ENCODE data around the gene ANKRD12. TPM values are rescaled to one million over a fixed set of nuclear protein-coding genes. Genes with fewer than 3 reads are reported as not detected.

ANKRD12 gene
- total and polyA plus RNA-seq, 2 donors (not counting 1 experiment from before 2014, with no cell fraction given), result 8.0 to 183 TPM

GRCh38 chr18:9273221-9273620, 136.6 kb downstream of the ANKRD12 start:
- Mint-ChIP-seq H3K27ac (no peak overlapping the region), H3K4me1 (no peaks in the 10 kb centered on the region), H3K27me3 (no peaks in the 10 kb centered on the region), H3K9me3 (ENCODE audit: insufficient read depth) (no peaks in the 10 kb centered on the region), H3K4me3 (no peak overlapping the region)
- Histone ChIP-seq H3K9ac (ENCODE audit: low read length) (no peak overlapping the region), H3K9me3 (ENCODE audit: control extremely low read depth in 1 of 3, control insufficient read depth in 2 of 3, insufficient read depth in 1 of 3, low read length in 2 of 3) (no peaks in the 10 kb centered on the region), H3K27ac (ENCODE audit: low read length in 2 of 2) (no peak overlapping the region), H3K36me3 (replicated peaks in 1 of 2; ENCODE audit: control extremely low read depth in 1 of 2, control insufficient read depth in 1 of 2, extremely low read depth in 1 of 2, insufficient read depth in 2 of 2, low read length in 1 of 2) (peaks cover 8 to 50% of the 10 kb centered on the region in 2 experiments), H3K4me3 (ENCODE audit: control extremely low read depth in 1 of 5, extremely low read depth in 1 of 5, insufficient read depth in 1 of 5, low read depth in 2 of 5, low read length in 4 of 5) (no peak overlapping the region), H2AFZ (ENCODE audit: insufficient read depth, low read depth, low read length, poor library complexity, severe bottlenecking) (no peak overlapping the region), H3K79me2 (ENCODE audit: control insufficient read depth, insufficient read depth, low read length) (no peaks in the 10 kb centered on the region), H3K4me1 (ENCODE audit: control insufficient read depth in 2 of 2, insufficient read depth in 2 of 2, low read length in 2 of 2) (no peaks in the 10 kb centered on the region), H4K20me1 (ENCODE audit: control insufficient read depth, insufficient read depth, low read length, poor library complexity, severe bottlenecking) (no peaks in the 10 kb centered on the region), H3K27me3 (replicated peaks in 1 of 4; ENCODE audit: control extremely low read depth in 1 of 4, control insufficient read depth in 3 of 4, insufficient read depth in 4 of 4, low read length in 3 of 4) (no peaks in the 10 kb centered on the region), H3K4me2 (replicated peaks; ENCODE audit: low read depth, low read length, poor library complexity, severe bottlenecking) (no peak overlapping the region)
- no CpG with 5 or more reads among the region's 2 CpGs for WGBS (ENCODE audit: insufficient coverage)
- intact Hi-C loops (cut with micrococcal nuclease), result no loop called here
- DNase-seq (no peak), ATAC-seq (ENCODE audit: low read depth) (no peak)
- no peak for TF ChIP-seq CTCF (IDR thresholded peaks at IDR 0.05)
- TF ChIP-seq EZH2 (IDR thresholded peaks at IDR 0.05; ENCODE audit: borderline replicate concordance, insufficient read depth, low read depth, low read length, poor library complexity, severe bottlenecking), result no peak
- POLR2A ChIA-PET, result no interaction called here
- CTCF ChIA-PET, result interaction anchor here (0.6 kb wide), 1 partner anchor 217 kb away, joined by 6 read pairs; no protein-coding TSS in a partner anchor

GRCh38 chr18:9275890-9276289, 139.3 kb downstream of the ANKRD12 start:
- no peak for DNase-seq
- Histone ChIP-seq H3K4me2 (replicated peaks; ENCODE audit: low read depth, low read length, poor library complexity, severe bottlenecking) (no peak overlapping the region), H3K9me3 (ENCODE audit: control extremely low read depth in 1 of 3, control insufficient read depth in 2 of 3, insufficient read depth in 1 of 3, low read length in 2 of 3) (no peaks in the 10 kb centered on the region), H3K27me3 (replicated peaks in 1 of 4; ENCODE audit: control extremely low read depth in 1 of 4, control insufficient read depth in 3 of 4, insufficient read depth in 4 of 4, low read length in 3 of 4) (no peaks in the 10 kb centered on the region), H3K27ac (ENCODE audit: low read length in 2 of 2) (no peak overlapping the region), H4K20me1 (ENCODE audit: control insufficient read depth, insufficient read depth, low read length, poor library complexity, severe bottlenecking) (no peaks in the 10 kb centered on the region), H2AFZ (ENCODE audit: insufficient read depth, low read depth, low read length, poor library complexity, severe bottlenecking) (no peak overlapping the region), H3K79me2 (ENCODE audit: control insufficient read depth, insufficient read depth, low read length) (no peaks in the 10 kb centered on the region), H3K4me3 (ENCODE audit: control extremely low read depth in 1 of 5, extremely low read depth in 1 of 5, insufficient read depth in 1 of 5, low read depth in 2 of 5, low read length in 4 of 5) (no peak overlapping the region), H3K36me3 (replicated peaks in 1 of 2; ENCODE audit: control extremely low read depth in 1 of 2, control insufficient read depth in 1 of 2, extremely low read depth in 1 of 2, insufficient read depth in 2 of 2, low read length in 1 of 2) (peaks cover 10 to 62% of the 10 kb centered on the region in 2 experiments), H3K9ac (ENCODE audit: low read length) (no peak overlapping the region), H3K4me1 (ENCODE audit: control insufficient read depth in 2 of 2, insufficient read depth in 2 of 2, low read length in 2 of 2) (no peaks in the 10 kb centered on the region)
- H3K9me3 Mint-ChIP-seq (ENCODE audit: insufficient read depth), result no peaks in the 10 kb centered on the region
- no CpG with 5 or more reads among the region's 1 CpG for WGBS (ENCODE audit: insufficient coverage)
- ChIA-PET CTCF (no interaction called here), POLR2A (no interaction called here)
- H3K4me1 Mint-ChIP-seq, result no peaks in the 10 kb centered on the region
- H3K27ac Mint-ChIP-seq, result no peak overlapping the region
- TF ChIP-seq CTCF (IDR thresholded peaks at IDR 0.05), result no peak
- no peak for TF ChIP-seq EZH2 (IDR thresholded peaks at IDR 0.05; ENCODE audit: borderline replicate concordance, insufficient read depth, low read depth, low read length, poor library complexity, severe bottlenecking)
- intact Hi-C loops (cut with micrococcal nuclease), result no loop called here
- ATAC-seq (ENCODE audit: low read depth), result no peak
- no peak overlapping the region for H3K4me3 Mint-ChIP-seq
- no peaks in the 10 kb centered on the region for H3K27me3 Mint-ChIP-seq

Measured in B cell (primary cell).